Tibial nerve (tissue), 4 donors: ENCODE data around the gene CAP2.

ENCODE experiments used
- EP300 ChIP-seq, 2 donors: sonication (generic); formaldehyde crosslinking; IDR thresholded peaks; one replicate each; pipeline ENCODE4 v1.6.1; 2017; ENCODE audit warnings: antibody characterized with exemption in 2 of 2, mild to moderate bottlenecking in 1 of 2
- TF ChIP-seq, protein P1 (sequence below), 5 experiments: fragments of 200-600 bp in 3 of 5; fragments of 450-650 bp in 2 of 5; sonication (generic) in 3 of 5; IDR thresholded peaks; one replicate each; pipeline ENCODE4 v1.5.1; 2016 to 2019; ENCODE audit warnings: antibody characterized with exemption in 5 of 5, mild to moderate bottlenecking in 3 of 5, moderate library complexity in 2 of 5

- TF ChIP-seq, protein P1, sequence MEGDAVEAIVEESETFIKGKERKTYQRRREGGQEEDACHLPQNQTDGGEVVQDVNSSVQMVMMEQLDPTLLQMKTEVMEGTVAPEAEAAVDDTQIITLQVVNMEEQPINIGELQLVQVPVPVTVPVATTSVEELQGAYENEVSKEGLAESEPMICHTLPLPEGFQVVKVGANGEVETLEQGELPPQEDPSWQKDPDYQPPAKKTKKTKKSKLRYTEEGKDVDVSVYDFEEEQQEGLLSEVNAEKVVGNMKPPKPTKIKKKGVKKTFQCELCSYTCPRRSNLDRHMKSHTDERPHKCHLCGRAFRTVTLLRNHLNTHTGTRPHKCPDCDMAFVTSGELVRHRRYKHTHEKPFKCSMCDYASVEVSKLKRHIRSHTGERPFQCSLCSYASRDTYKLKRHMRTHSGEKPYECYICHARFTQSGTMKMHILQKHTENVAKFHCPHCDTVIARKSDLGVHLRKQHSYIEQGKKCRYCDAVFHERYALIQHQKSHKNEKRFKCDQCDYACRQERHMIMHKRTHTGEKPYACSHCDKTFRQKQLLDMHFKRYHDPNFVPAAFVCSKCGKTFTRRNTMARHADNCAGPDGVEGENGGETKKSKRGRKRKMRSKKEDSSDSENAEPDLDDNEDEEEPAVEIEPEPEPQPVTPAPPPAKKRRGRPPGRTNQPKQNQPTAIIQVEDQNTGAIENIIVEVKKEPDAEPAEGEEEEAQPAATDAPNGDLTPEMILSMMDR (IDR thresholded peaks at IDR 0.05), result no peak
- no peak for TF ChIP-seq EP300 (IDR thresholded peaks at IDR 0.05)
Observed at GRCh38 chr6:17429383-17430061, 36.1 kb downstream of the CAP2 start.
